SK-N-SH treated with all-trans-retinoic acid at 6 μM for 48 hours (cell line): ENCODE results near the gene SEMA6D.

ENCODE experiments used
- ARNTL ChIP-seq: fragments of 450-650 bp; formaldehyde crosslinking; IDR thresholded peaks from 2 replicates; pipeline ENCODE4 v1.5.0; 2020; ENCODE audit warnings: low read depth, mild to moderate bottlenecking, moderate library complexity, borderline replicate concordance
- BACH2 ChIP-seq: fragments of 250-450 bp; sonication (Bioruptor Pico); IDR thresholded peaks from 2 replicates; pipeline ENCODE4 v1.9.0; 2021; ENCODE audit warnings: mild to moderate bottlenecking, borderline replicate concordance
- PATZ1 ChIP-seq: fragments of 250-450 bp; sonication (Bioruptor Pico); IDR thresholded peaks from 2 replicates; pipeline ENCODE4 v1.8.0; 2020; ENCODE audit warnings: mild to moderate bottlenecking, moderate library complexity, borderline replicate concordance
- ZC3H10 ChIP-seq: fragments of 250-450 bp; sonication (Bioruptor Pico); IDR thresholded peaks from 2 replicates; pipeline ENCODE4 v1.5.1; 2021; ENCODE audit warnings: mild to moderate bottlenecking, moderate library complexity
- ZNF70 ChIP-seq: fragments of 450-650 bp; formaldehyde crosslinking; IDR thresholded peaks from 2 replicates; pipeline ENCODE4 v1.5.0; 2020; ENCODE audit warnings: mild to moderate bottlenecking, moderate library complexity

- TF ChIP-seq ARNTL (CRISPR knock-in tag) (no peak), ZNF70 (CRISPR knock-in tag) (no peak), PATZ1 (no peak), ZC3H10 (no peak), BACH2 (CRISPR knock-in tag) (no peak)
These were observed 44.0 kb upstream of the SEMA6D start for GRCh38 chr15:47673232-47673761.
